Neuronal stem cell (in vitro differentiated cells): ENCODE results near the gene OSGIN1.

Experiments used
- DNase-seq: peaks from one replicate; pipeline ENCODE4 v3.0.0-alpha.2; 2013; ENCODE audit warnings: low spot score
- H2AFZ ChIP-seq: one replicate; pipeline ENCODE4 v1.6.1; 2013; ENCODE audit warnings: mild to moderate bottlenecking, low read length, inconsistent platforms
- H2AK5ac ChIP-seq: 2 replicates; pipeline ENCODE4 v1.6.1; 2013; ENCODE audit warnings: low read depth, mild to moderate bottlenecking, inconsistent platforms, low read length, moderate library complexity, mixed read lengths
- H2BK120ac ChIP-seq: 2 replicates; pipeline ENCODE4 v1.6.1; 2013; ENCODE audit warnings: low read depth, mild to moderate bottlenecking, inconsistent platforms, low read length, moderate library complexity, mixed read lengths
- H2BK12ac ChIP-seq: one replicate; pipeline ENCODE4 v1.6.1; 2013; ENCODE audit warnings: low read length, inconsistent platforms
- H2BK15ac ChIP-seq: 2 replicates; pipeline ENCODE4 v1.6.1; 2013; ENCODE audit warnings: mild to moderate bottlenecking, low read length, inconsistent platforms, mixed read lengths
- H2BK5ac ChIP-seq: one replicate; pipeline ENCODE4 v1.6.1; 2013; ENCODE audit warnings: inconsistent platforms, mild to moderate bottlenecking, low read length, moderate library complexity
- H3K14ac ChIP-seq: one replicate; pipeline ENCODE4 v1.6.1; 2013; ENCODE audit warnings: low read length, inconsistent platforms
- H3K18ac ChIP-seq: 2 replicates; pipeline ENCODE4 v1.6.1; 2013; ENCODE audit warnings: low read length, inconsistent platforms
- H3K23ac ChIP-seq: 2 replicates; pipeline ENCODE4 v1.6.1; 2013; ENCODE audit warnings: low read depth, mild to moderate bottlenecking, mixed read lengths, low read length, inconsistent platforms; ENCODE audit not compliant: poor library complexity
- H3K27ac ChIP-seq: replicated peaks from 3 replicates; pipeline ENCODE4 v1.5.1; 2013; ENCODE audit warnings: low read length, inconsistent platforms
- H3K27me3 ChIP-seq, 3 experiments: 2 replicates each; pipeline ENCODE4 v1.6.1; 2013; ENCODE audit warnings: low read length in 3 of 3, mild to moderate bottlenecking in 2 of 3, inconsistent platforms in 1 of 3, low read depth in 1 of 3, mixed read lengths in 1 of 3, moderate library complexity in 1 of 3; ENCODE audit not compliant: control insufficient read depth in 3 of 3, insufficient read depth in 3 of 3
- H3K36me3 ChIP-seq, 2 donors: replicated peaks in 1 of 2; 2 replicates each; pipeline ENCODE4 v1.6.1; 2013; ENCODE audit warnings: low read length in 2 of 2; ENCODE audit not compliant: control insufficient read depth in 2 of 2, insufficient read depth in 2 of 2
- H3K4ac ChIP-seq: 2 replicates; pipeline ENCODE4 v1.6.1; 2013; ENCODE audit warnings: inconsistent platforms, mild to moderate bottlenecking, low read length, moderate library complexity
- H3K4me1 ChIP-seq, 2 donors: 1 replicate in 1 of 2; 2 replicates in 1 of 2; pipeline ENCODE4 v1.6.1; 2013; ENCODE audit warnings: low read length in 2 of 2, low read depth in 1 of 2; ENCODE audit not compliant: control insufficient read depth in 2 of 2, insufficient read depth in 1 of 2
- H3K4me2 ChIP-seq: one replicate; pipeline ENCODE4 v1.6.1; 2013; ENCODE audit warnings: mild to moderate bottlenecking, low read length, inconsistent platforms; ENCODE audit not compliant: insufficient read depth, poor library complexity, severe bottlenecking
- H3K4me3 ChIP-seq, 2 donors: 2 replicates each; pipeline ENCODE4 v1.5.1; 2013; ENCODE audit warnings: low read length in 2 of 2, mild to moderate bottlenecking in 2 of 2, inconsistent platforms in 1 of 2, moderate library complexity in 1 of 2
- H3K79me1 ChIP-seq: one replicate; pipeline ENCODE4 v1.6.1; 2013; ENCODE audit warnings: low read depth, mild to moderate bottlenecking, inconsistent platforms, low read length, moderate library complexity
- H3K9ac ChIP-seq: one replicate; pipeline ENCODE4 v1.6.1; 2013; ENCODE audit warnings: mild to moderate bottlenecking, low read depth, low read length, inconsistent platforms; ENCODE audit not compliant: poor library complexity
- H3K9me3 ChIP-seq, 2 donors: replicated peaks in 1 of 2; 2 replicates each; pipeline versions ENCODE3 to v1.6.1; 2013; ENCODE audit warnings: low read length in 2 of 2, mild to moderate bottlenecking in 2 of 2, inconsistent platforms in 1 of 2, low read depth in 1 of 2, mixed read lengths in 1 of 2, moderate library complexity in 1 of 2; ENCODE audit not compliant: control insufficient read depth in 2 of 2, insufficient read depth in 1 of 2
- H4K8ac ChIP-seq: one replicate; pipeline ENCODE4 v1.6.1; 2013; ENCODE audit warnings: low read depth, mild to moderate bottlenecking, inconsistent platforms, low read length, moderate library complexity
- H4K91ac ChIP-seq: one replicate; pipeline ENCODE4 v1.6.1; 2013; ENCODE audit warnings: low read length, low read depth, mild to moderate bottlenecking, inconsistent platforms; ENCODE audit not compliant: poor library complexity
- WGBS, 2 donors: extraction: QIAGEN DNeasy Blood & Tissue Kit; methylation state at CpG; one replicate each; pipeline ENCODE4 v1.1.7; 2013; ENCODE audit warnings: missing lambda C conversion rate in 2 of 2, mixed read lengths in 1 of 2; ENCODE audit not compliant: insufficient read length in 2 of 2, insufficient replicate concordance in 1 of 2; ENCODE audit errors: extremely low coverage in 2 of 2; 5-methylcytosine and 5-hydroxymethylcytosine counted together

Gene OSGIN1

DNA sequence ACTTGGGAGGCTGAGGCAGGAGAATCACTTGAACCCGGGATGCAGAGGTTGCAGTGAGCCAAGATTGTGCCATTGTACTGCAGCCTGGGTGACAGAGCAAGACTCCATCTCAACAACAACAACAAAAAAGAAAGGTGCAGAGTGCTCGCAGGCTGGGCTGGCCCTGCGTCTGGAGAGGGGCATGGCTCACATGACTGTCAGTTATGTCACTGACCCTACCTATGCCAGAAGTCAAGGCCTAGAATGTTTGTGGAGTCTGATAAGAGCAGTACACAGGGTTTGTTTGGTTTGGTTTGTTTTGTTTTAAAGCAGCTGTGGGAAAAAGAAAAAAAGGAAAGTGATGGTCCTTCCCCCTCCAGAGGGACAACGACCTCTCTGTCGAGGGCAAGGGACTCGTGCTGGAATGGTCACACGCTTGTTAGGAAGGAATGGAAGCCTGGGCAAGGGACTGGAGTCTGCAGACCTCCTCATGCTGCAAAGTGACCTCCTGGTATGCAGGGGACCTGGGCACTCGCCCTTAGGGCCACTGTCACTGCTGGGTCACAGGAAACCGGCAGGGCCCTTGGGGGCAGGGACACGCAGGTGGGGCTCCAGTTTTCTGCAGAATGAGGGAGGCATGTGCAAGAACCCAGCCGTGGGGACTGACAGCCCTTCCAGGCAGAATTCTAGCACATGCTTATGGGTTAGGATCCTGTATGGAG, 10.1 kb upstream of the OSGIN1 start:
- Histone ChIP-seq H3K4me3 (no peak overlapping the region), H3K18ac (no peak overlapping the region), H4K8ac (no peak overlapping the region), H3K4me2 (no peak overlapping the region), H3K4ac (no peak overlapping the region), H2BK15ac (no peak overlapping the region), H2BK120ac (no peak overlapping the region), H3K9ac (no peak overlapping the region), H3K4me1 (peaks cover 2 to 3% of the 10 kb centered on the region in 2 donors), H3K9me3 (no peaks in the 10 kb centered on the region), H2BK5ac (no peak overlapping the region), H2AK5ac (no peak overlapping the region), H3K27me3 (peaks cover 0 to 2% (median 0%) of the 10 kb centered on the region in 3 experiments), H3K79me1 (peaks cover 2% of the 10 kb centered on the region), H3K27ac (no peak overlapping the region), H3K36me3 (no peaks in the 10 kb centered on the region), H4K91ac (no peak overlapping the region), H2BK12ac (no peak overlapping the region), H2AFZ (no peak overlapping the region), H3K14ac (peak overlapping the region; percentile 39), H3K23ac (peak overlapping the region; percentile 60)
- WGBS, 2 donors: no CpG with 5 or more reads among the region's 11 CpGs
- no peak for DNase-seq

DNA sequence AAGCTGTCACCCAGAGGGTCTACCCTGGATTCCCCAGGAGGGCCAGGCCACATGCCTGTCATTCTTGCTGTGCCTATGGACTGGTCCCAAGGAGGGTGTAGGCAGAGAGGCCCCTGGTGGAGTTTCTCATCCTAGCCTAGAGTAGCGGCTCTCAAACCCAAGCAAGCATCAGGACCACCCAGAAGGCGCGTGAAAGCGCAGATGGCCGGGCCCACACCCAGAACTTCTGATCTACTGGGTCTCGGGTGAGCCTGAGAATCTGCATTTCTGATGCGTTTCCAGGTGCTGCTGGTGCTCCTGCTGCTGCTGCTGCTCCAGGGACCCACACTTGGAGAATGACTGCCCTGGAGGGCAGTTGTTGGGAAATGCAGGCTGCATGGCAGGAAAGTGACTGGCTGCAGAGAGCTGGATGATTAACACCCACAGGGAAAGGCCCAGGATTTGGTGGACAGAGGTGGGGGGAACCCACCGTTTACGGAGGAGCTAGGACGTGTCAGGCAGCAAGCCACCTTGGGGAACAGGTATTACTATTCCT, 9.5 kb upstream of the OSGIN1 start:
- no peak overlapping the region for H3K4ac ChIP-seq
- WGBS, 2 donors: no CpG with 5 or more reads among the region's 10 CpGs
- no peak overlapping the region for H2AK5ac ChIP-seq
- H2BK5ac ChIP-seq: no peak overlapping the region
- no peak overlapping the region for H2BK12ac ChIP-seq
- DNase-seq: no peak
- no peak overlapping the region for H3K4me3 ChIP-seq
- no peak overlapping the region for H3K18ac ChIP-seq
- H3K79me1 ChIP-seq: peaks cover 2% of the 10 kb centered on the region
- no peaks in the 10 kb centered on the region for H3K9me3 ChIP-seq
- no peaks in the 10 kb centered on the region for H3K36me3 ChIP-seq
- H3K27ac ChIP-seq: no peak overlapping the region
- no peak overlapping the region for H4K8ac ChIP-seq
- H4K91ac ChIP-seq: no peak overlapping the region
- H3K27me3 ChIP-seq: peaks cover 0 to 2% (median 0%) of the 10 kb centered on the region in 3 experiments
- H3K23ac ChIP-seq: no peak overlapping the region
- H3K4me1 ChIP-seq: peaks cover 2 to 3% of the 10 kb centered on the region in 2 donors
- H3K9ac ChIP-seq: no peak overlapping the region
- no peak overlapping the region for H3K4me2 ChIP-seq
- no peak overlapping the region for H2AFZ ChIP-seq
- no peak overlapping the region for H2BK120ac ChIP-seq
- H3K14ac ChIP-seq: no peak overlapping the region
- H2BK15ac ChIP-seq: no peak overlapping the region

DNA sequence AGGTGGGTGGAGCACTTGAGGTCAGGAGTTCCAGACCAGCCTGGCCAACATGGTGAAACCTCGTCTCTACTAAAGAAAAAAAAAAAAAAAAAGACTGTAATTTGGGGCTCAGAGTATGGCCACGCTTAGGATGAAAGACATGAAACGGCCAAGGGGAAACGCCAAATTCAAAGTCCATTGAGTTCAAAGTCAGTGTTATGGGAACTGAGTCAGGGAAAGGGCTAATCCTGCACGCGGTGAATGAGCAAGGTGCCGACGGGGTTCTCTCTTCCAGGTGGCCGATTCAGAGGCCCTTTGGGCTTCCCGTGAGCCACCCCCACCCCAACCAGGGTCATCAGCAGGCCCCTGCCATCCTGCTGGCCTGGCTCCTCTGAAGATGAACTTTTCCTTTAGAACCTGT, 7.5 kb upstream of the OSGIN1 start:
- no peak overlapping the region for H2BK12ac ChIP-seq
- no peak for DNase-seq
- no peaks in the 10 kb centered on the region for H3K27me3 ChIP-seq
- no peak overlapping the region for H3K4me3 ChIP-seq
- H4K91ac ChIP-seq: no peak overlapping the region
- no peak overlapping the region for H4K8ac ChIP-seq
- no CpG with 5 or more reads among the region's 10 CpGs for WGBS, 2 donors
- H3K14ac ChIP-seq: no peak overlapping the region
- H3K9ac ChIP-seq: no peak overlapping the region
- H2BK15ac ChIP-seq: no peak overlapping the region
- no peak overlapping the region for H3K4ac ChIP-seq
- no peak overlapping the region for H3K23ac ChIP-seq
- peaks cover 2% of the 10 kb centered on the region for H3K79me1 ChIP-seq
- no peaks in the 10 kb centered on the region for H3K9me3 ChIP-seq
- no peak overlapping the region for H3K27ac ChIP-seq
- H2AFZ ChIP-seq: no peak overlapping the region
- no peak overlapping the region for H2BK120ac ChIP-seq
- no peak overlapping the region for H3K4me2 ChIP-seq
- no peak overlapping the region for H2AK5ac ChIP-seq
- H3K18ac ChIP-seq: no peak overlapping the region
- peaks cover 0 to 3% of the 10 kb centered on the region in 2 donors for H3K4me1 ChIP-seq
- H2BK5ac ChIP-seq: no peak overlapping the region
- no peaks in the 10 kb centered on the region for H3K36me3 ChIP-seq

DNA sequence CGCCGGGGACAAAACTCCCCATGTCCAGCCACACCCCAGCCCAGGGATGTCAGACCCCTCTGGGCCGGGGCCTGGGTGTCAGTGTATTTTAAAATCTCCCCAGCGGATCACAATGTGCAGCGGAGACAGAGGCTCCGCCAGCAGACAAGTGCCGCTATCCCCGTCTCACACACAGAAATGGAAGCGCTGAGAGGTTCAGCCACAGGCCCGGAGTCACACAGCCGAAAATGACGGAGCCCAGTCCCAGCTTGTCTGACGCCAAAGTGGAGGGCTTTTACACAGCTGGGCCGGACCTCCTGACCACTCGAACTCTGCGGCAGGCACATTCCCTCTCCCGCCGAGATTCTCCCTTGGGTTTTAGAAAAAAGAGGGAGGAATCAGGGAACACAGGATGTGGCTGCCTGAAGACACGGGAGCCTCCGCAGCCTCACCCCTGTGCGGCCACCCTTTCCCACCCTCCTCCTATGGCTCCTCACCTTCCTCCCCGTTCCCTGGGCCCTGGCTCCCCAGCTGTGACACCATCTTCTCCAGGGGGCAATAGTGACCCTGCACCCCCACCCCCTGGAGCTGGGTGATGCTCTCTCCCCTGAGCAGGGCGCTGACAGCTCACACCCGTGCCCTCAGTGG, 6.8 kb upstream of the OSGIN1 start:
- no peak overlapping the region for H2BK12ac ChIP-seq
- H3K36me3 ChIP-seq: no peaks in the 10 kb centered on the region
- no peak overlapping the region for H3K18ac ChIP-seq
- H2BK120ac ChIP-seq: no peak overlapping the region
- no peak overlapping the region for H2AFZ ChIP-seq
- H3K9me3 ChIP-seq: no peaks in the 10 kb centered on the region
- no peak overlapping the region for H3K4me3 ChIP-seq
- H3K79me1 ChIP-seq: peaks cover 2% of the 10 kb centered on the region
- peaks cover 0 to 3% of the 10 kb centered on the region in 2 donors for H3K4me1 ChIP-seq
- DNase-seq: no peak
- H2BK15ac ChIP-seq: no peak overlapping the region
- no CpG with 5 or more reads among the region's 24 CpGs for WGBS, 2 donors
- no peak overlapping the region for H3K4me2 ChIP-seq
- H3K23ac ChIP-seq: no peak overlapping the region
- H3K9ac ChIP-seq: no peak overlapping the region
- H4K8ac ChIP-seq: peak overlapping the region; percentile 65
- H3K27me3 ChIP-seq: no peaks in the 10 kb centered on the region
- H3K27ac ChIP-seq: no peak overlapping the region
- H2AK5ac ChIP-seq: peak overlapping the region; percentile 28
- peak overlapping the region; percentile 56 for H3K14ac ChIP-seq
- H2BK5ac ChIP-seq: no peak overlapping the region
- no peak overlapping the region for H3K4ac ChIP-seq
- H4K91ac ChIP-seq: no peak overlapping the region
